SK-N-DZ (cell line): ENCODE results near the gene KCNN2.

Source experiments
- DNase-seq: peaks from one replicate; pipeline ENCODE4 v3.0.0-alpha.2; 2015; ENCODE audit warnings: low spot score

Gene KCNN2

DNA sequence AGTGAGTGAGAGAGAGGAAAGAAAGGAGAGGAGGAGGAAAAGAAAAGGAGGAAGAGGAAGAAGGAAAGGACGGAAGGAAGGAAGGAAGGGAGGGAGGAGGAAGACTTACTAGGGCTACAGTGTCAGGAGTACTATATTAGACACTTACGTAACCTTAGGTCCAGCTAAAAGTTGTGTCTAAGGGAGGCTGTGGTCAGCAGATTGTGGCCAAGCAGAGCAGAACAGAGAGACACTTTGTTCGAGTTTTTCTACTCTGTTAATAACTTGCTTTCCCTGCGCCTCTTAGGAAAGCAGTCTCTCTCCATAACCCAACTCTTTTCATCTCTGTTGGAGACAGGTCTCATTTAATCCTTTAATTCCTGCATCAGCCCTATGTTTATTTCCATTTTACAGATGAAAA, 138.9 kb downstream of the KCNN2 start:
- no peak for DNase-seq

- no peak for DNase-seq
These were observed 142.7 kb downstream of the KCNN2 start for GRCh38 chr5:114504560-114504959.

DNA sequence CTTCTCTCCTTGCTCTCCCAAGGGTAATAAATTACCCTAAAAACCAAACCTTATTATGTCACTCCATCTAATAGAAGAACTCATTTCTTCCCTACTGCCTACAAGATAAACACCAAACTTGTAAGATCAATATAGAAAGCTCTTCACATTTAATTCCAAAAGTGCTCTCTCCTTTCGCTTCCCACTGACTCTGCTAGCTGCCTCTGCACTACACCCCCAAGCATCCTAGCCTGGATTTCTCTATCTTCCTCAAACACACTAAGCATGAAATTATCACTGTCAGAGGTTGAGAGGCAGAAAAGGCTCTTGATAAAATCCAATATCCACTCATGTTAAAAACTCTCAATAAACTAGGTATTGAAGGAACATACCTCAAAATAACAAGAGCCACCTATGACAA, 162.4 kb downstream of the KCNN2 start:
- DNase-seq = no peak

- no peak for DNase-seq
These were observed 182.7 kb downstream of the KCNN2 start for GRCh38 chr5:114544561-114544960.
